Natural killer cell (primary cell): Measurements from ENCODE around the gene SLC2A1. TPM values are rescaled to one million over a fixed set of nuclear protein-coding genes. Genes with fewer than 3 reads are reported as not detected.

Experiments used
- ATAC-seq, 3 donors: fragments of 150-1000 bp in 2 of 3; fragments of 200-7000 bp in 1 of 3; cut with Tn5 transposase; 1 replicate in 1 of 3; 2 replicates in 2 of 3; pipeline ENCODE4 v1.10.0; 2021; ENCODE audit warnings: mild to moderate bottlenecking in 2 of 3, moderate library complexity in 2 of 3
- DNase-seq, 2 donors: peaks; one replicate each; pipeline versions ENCODE4 v3.0.0 to v3.0.0-alpha.2; 2013 to 2021; ENCODE audit warnings: mixed read lengths in 1 of 2
- H3K27ac ChIP-seq: one replicate; pipeline ENCODE4 v1.5.1; 2013; ENCODE audit warnings: mild to moderate bottlenecking, low read length
- H3K27me3 ChIP-seq: one replicate; pipeline ENCODE4 v1.6.1; 2013; ENCODE audit warnings: low read length; ENCODE audit not compliant: control insufficient read depth, insufficient read depth
- H3K36me3 ChIP-seq: one replicate; pipeline ENCODE4 v1.6.1; 2013; ENCODE audit warnings: low read length; ENCODE audit not compliant: control insufficient read depth, insufficient read depth
- H3K4me1 ChIP-seq: one replicate; pipeline ENCODE4 v1.6.1; 2013; ENCODE audit warnings: low read length; ENCODE audit not compliant: control insufficient read depth, insufficient read depth
- H3K4me3 ChIP-seq: one replicate; pipeline ENCODE4 v1.5.1; 2013; ENCODE audit warnings: low read length
- H3K9me3 ChIP-seq: one replicate; pipeline ENCODE4 v1.6.1; 2013; ENCODE audit warnings: low read length; ENCODE audit not compliant: control insufficient read depth, insufficient read depth
- H3K27ac Mint-ChIP-seq, 2 donors: one replicate each; pipeline ENCODE4 v1.8.0; 2022; ENCODE audit warnings: mild to moderate bottlenecking in 2 of 2, mixed read lengths in 2 of 2, moderate library complexity in 1 of 2
- H3K27me3 Mint-ChIP-seq, 2 donors: one replicate each; pipeline ENCODE4 v1.8.0; 2022; ENCODE audit warnings: low read depth in 2 of 2, mixed read lengths in 2 of 2
- H3K36me3 Mint-ChIP-seq: one replicate; pipeline ENCODE4 v1.8.0; 2022; ENCODE audit warnings: mixed read lengths
- H3K4me1 Mint-ChIP-seq, 2 donors: one replicate each; pipeline ENCODE4 v1.8.0; 2022; ENCODE audit warnings: mixed read lengths in 2 of 2
- H3K4me3 Mint-ChIP-seq: one replicate; pipeline ENCODE4 v1.8.0; 2022; ENCODE audit warnings: mild to moderate bottlenecking, moderate library complexity, mixed read lengths
- H3K9me3 Mint-ChIP-seq, 2 donors: one replicate each; pipeline ENCODE4 v1.8.0; 2022; ENCODE audit warnings: mixed read lengths in 2 of 2
- WGBS: methylation state at CpG from one replicate; pipeline ENCODE4 v1.1.7; 2013; ENCODE audit warnings: missing lambda C conversion rate; ENCODE audit not compliant: insufficient coverage; 5-methylcytosine and 5-hydroxymethylcytosine counted together
- intact Hi-C: fragments of 100-400 bp; cut with micrococcal nuclease; formaldehyde crosslinking; loops from one replicate; pipeline ENCODE4 v1.14.2; 2022
- total RNA-seq, 4 donors: library from RNA; stranded (reverse); fragments of 120-200 nt in 1 of 4; gene quantifications; one replicate each; pipeline versions ENCODE4 v1.2.3 to v1.2.4, GENCODE V29; 2013 to 2022
- TF ChIP-seq, protein P1 (sequence below): fragments of 200-600 bp; IDR thresholded peaks from one replicate; pipeline ENCODE4 v1.8.0; 2022; ENCODE audit warnings: antibody characterized with exemption

The SLC2A1 gene
- total RNA-seq: 100 to 1,000 TPM in 1 of 3 donors, 10 to 100 TPM in 2; 94.7 to 143 (median 95.1) TPM
- total RNA-seq (2013): 68.9 TPM

DNA sequence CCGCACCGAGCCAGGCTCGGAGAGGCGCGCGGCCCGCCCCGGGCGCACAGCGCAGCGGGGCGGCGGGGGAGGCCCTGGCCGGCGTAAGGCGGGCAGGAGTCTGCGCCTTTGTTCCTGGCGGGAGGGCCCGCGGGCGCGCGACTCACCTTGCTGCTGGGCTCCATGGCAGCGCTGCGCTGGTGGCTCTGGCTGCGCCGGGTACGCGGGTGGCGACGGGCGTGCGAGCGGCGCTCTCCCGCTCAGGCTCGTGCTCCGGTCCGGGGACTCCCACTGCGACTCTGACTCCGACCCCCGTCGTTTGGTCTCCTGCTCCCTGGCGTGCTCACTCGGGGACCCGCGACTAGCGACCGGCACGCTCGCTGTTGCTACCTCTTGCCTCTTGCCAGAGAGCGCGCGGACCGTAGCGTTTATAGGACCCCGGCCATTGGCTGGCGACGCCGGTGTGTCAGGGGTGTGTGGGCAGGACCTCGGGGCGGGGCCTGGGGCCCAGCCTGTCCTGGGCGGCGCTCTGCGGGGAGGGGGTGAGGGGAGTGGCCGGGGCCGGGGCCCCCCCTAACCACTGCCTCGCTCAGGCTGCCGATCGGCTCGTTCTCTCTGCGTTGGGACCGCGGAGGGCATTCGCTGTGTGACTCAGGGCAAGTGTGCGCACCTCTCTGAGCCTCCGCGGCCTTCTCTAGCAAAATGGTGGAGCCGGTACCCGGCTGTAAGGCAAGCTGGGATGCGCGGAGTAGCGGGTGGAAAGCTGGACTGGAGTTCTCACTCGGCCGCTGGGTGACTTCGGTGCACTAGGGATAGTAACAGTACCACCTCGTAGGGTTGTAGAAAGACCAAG, at the start of gene SLC2A1:
TSS of gene SLC2A1 (minus strand) at position 381 of the 832 bp plus-strand sequence. CDS start at position 164, 217 bp downstream.
- peaks cover 57% of the 10 kb centered on the region for H3K4me1 ChIP-seq
- peak within 1 kb of the TSS; percentile 85 for H3K4me3 ChIP-seq
- Mint-ChIP-seq H3K27me3 (peaks cover 0 to 8% of the 10 kb centered on the region in 2 donors), H3K9me3 (no peaks in the 10 kb centered on the region), H3K27ac (peak within 1 kb of the TSS; percentile 88 to 96), H3K4me1 (peaks cover 48 to 70% of the 10 kb centered on the region in 2 donors), H3K36me3 (no peaks in the 10 kb centered on the region), H3K4me3 (peak within 1 kb of the TSS; percentile 93)
- DNase-seq (peak; percentile 90 to 97), ATAC-seq (peak; percentile 86 to 97 (median 89))
- H3K9me3 ChIP-seq: no peaks in the 10 kb centered on the region
- H3K27me3 ChIP-seq: no peaks in the 10 kb centered on the region
- WGBS: under 1% methylated on average over 87 of the region's 87 CpGs
- H3K36me3 ChIP-seq: peaks cover 1% of the 10 kb centered on the region
- peak within 1 kb of the TSS; percentile 75 for H3K27ac ChIP-seq
- intact Hi-C loops: loop anchor here (1.0 to 5.0 kb wide), 2 partner anchors 26 to 36 kb away; no protein-coding TSS in a partner anchor
- TF ChIP-seq, protein P1, sequence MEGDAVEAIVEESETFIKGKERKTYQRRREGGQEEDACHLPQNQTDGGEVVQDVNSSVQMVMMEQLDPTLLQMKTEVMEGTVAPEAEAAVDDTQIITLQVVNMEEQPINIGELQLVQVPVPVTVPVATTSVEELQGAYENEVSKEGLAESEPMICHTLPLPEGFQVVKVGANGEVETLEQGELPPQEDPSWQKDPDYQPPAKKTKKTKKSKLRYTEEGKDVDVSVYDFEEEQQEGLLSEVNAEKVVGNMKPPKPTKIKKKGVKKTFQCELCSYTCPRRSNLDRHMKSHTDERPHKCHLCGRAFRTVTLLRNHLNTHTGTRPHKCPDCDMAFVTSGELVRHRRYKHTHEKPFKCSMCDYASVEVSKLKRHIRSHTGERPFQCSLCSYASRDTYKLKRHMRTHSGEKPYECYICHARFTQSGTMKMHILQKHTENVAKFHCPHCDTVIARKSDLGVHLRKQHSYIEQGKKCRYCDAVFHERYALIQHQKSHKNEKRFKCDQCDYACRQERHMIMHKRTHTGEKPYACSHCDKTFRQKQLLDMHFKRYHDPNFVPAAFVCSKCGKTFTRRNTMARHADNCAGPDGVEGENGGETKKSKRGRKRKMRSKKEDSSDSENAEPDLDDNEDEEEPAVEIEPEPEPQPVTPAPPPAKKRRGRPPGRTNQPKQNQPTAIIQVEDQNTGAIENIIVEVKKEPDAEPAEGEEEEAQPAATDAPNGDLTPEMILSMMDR: no peak

DNA sequence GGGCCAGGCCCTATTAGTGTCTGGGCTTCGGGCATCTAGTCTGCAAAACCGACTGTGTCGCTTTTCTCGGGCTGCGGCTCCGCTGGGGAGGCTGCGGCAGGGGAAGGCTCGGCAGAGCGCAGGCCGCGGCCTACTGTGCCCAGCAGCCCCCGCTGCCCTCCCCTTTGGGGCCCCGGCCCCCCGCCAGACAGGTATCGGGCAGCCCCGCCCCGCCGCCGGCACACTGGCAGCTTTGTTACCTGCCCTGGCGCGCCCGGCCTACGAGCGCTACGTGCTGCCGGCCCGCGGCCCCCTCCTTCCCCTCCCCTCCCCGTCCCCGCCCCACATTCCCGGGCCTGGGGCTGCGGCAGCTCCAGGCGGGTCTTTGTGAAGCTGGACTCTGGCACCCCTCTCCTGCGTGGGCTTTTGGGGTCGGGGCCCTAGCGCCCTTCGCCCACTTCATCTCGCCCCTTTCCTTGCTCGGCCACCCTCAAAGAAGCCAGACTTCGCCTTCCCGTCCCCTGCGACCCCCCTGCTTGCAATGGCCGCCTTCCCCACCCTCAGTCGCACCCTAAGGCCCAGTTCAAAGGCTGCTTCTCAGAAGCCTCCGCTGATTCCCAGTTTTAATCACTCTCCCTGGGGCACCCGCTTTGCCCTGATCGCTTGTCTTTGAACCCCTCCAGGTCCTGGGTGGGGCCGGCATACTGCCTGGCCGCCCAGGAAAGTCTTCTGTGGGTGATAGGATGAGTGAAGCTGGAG, 48.9 kb upstream of the SLC2A1 start:
- no peaks in the 10 kb centered on the region for H3K4me1 ChIP-seq
- ATAC-seq (no peak), DNase-seq (no peak)
- no peak overlapping the region for H3K4me3 ChIP-seq
- TF ChIP-seq, protein P1: no peak
- H3K9me3 ChIP-seq: no peaks in the 10 kb centered on the region
- H3K4me1 Mint-ChIP-seq: no peaks in the 10 kb centered on the region
- no peaks in the 10 kb centered on the region for H3K36me3 ChIP-seq
- intact Hi-C loops: loop anchor here (10.0 kb wide), 1 partner anchor 47 kb away; no protein-coding TSS in a partner anchor
- no peaks in the 10 kb centered on the region for H3K27me3 ChIP-seq
- no peak overlapping the region for H3K27ac ChIP-seq
- 73% methylated on average over 49 of the region's 49 CpGs for WGBS
- no peaks in the 10 kb centered on the region for H3K9me3 Mint-ChIP-seq
- no peaks in the 10 kb centered on the region for H3K36me3 Mint-ChIP-seq
- H3K4me3 Mint-ChIP-seq: no peak overlapping the region
- H3K27me3 Mint-ChIP-seq: peaks cover under 1 to 4% of the 10 kb centered on the region in 2 donors
- H3K27ac Mint-ChIP-seq: no peak overlapping the region

DNA sequence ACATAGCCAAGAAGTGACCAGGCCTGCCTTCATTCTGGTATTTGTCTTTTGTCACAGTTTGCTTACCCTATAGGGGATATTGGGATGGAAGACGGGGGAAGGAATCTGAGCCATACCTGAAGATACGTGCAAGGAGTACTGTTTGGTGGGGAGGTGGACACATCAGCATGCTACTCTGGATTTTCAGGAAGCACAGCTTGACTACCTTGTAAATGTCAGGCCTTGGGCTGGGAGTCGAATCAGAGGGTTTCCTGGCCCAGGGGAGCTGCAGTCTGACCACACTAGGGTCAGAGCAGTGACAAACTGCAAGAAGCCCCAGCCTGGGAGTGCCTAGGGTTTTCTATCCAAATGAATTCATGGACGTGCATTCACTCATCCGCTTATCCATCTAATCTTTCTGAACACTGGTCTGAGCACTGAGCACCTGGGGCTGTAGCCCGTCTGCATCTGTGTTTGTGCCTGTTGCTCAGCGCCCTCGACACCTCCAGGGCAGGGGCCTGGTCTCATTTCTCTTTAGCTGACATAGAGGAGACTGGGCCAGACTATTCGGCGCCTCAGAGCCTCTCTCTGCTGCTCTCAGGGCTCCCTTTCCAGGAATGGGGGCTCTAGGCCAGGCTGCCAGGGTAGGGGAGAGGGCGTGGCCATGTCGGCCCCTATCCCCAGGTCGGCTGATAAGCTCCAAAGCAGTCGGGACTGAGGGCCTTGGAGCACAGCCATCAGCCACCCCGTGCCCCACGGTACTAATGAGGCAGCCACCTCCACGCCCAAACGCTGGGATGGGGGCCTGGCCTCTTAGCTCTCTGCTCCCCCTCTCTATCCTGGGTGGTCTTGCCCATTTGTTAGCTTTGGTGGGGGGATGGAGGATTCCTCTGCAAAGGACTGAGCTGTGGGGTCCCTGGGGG, 47.0 kb upstream of the SLC2A1 start:
- peaks cover 0 to 4% of the 10 kb centered on the region in 2 donors for H3K27me3 Mint-ChIP-seq
- no peaks in the 10 kb centered on the region for H3K4me1 Mint-ChIP-seq
- H3K36me3 Mint-ChIP-seq: no peaks in the 10 kb centered on the region
- no peak overlapping the region for H3K4me3 Mint-ChIP-seq
- Histone ChIP-seq H3K36me3 (no peaks in the 10 kb centered on the region), H3K9me3 (no peaks in the 10 kb centered on the region), H3K4me3 (no peak overlapping the region), H3K27me3 (no peaks in the 10 kb centered on the region), H3K4me1 (no peaks in the 10 kb centered on the region), H3K27ac (no peak overlapping the region)
- H3K27ac Mint-ChIP-seq: no peak overlapping the region
- H3K9me3 Mint-ChIP-seq: no peaks in the 10 kb centered on the region
- TF ChIP-seq, protein P1: no peak
- DNase-seq: no peak
- WGBS: 88% methylated on average over 18 of the region's 18 CpGs
- intact Hi-C loops: loop anchor here (10.0 kb wide), 1 partner anchor 49 kb away; no protein-coding TSS in a partner anchor
- ATAC-seq: no peak
